Hindlimb muscle (tissue), 1 donor: ENCODE results near the gene NDUFC2. TPM values are rescaled to one million over a fixed set of nuclear protein-coding genes. Genes with fewer than 3 reads are reported as not detected.
"Not testable (repeated sequence)": the region's sequence is repeated elsewhere in the genome, so short reads cannot be mapped to it uniquely, and the experiment has no call there.

ENCODE experiments used
- DNase-seq: peaks from one replicate; pipeline ENCODE4 v3.0.0-alpha.2; 2013
- polyA plus RNA-seq: library from polyadenylated mRNA; unstranded; fragments of 120-200 nt; gene quantifications from one replicate; pipeline ENCODE4 v1.2.1, GENCODE V29; 2013; ENCODE audit not compliant: insufficient read length

Gene NDUFC2
- polyA plus RNA-seq, 1 donor = 156 TPM

DNA sequence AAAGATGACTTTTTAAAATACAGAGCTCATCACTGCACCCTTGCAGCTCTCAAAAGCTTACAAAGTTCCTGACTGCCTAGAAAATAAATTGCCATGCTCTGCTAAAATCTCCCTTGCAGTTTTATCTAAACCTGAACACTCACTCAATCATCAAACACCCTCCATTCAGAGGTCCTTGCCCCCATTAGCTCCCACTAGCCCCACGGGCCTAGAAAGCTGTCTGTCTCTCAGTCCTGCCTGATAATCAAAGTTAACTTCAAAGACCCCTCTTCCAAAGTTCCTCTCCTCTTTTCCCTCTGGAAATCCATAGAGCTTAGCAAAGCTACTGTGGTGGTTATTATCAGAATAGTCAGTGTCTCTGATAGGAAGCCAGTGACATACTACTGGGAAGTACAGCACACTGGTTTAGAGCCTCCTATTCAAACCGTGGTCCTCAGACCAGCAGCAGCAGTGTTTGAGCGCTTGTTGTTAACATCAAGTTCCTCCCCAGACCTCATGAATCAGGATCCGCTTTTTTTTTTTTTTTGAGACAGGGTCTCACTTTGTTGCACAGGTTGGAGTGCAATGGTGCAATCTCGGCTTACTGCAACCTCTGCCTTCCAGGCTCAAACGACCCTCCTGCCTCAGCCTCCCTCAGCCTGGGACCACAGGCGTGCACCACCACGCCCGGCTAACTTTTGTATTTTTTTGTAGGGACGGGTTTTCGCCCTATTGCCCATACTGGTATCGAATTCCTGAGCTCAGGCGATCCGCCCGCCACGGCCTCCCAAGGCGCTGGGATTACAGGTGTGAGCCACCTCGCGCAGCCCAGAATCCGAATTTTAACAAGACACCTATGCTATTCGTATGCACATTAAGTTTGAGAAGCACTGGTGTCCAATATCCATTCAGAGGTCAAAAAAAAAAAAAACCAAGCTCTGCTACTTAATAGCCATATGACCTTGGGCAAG lies 1.2 kb downstream of the NDUFC2 start:
- no peak for DNase-seq

- DNase-seq = not testable (repeated sequence)
Observed at GRCh38 chr11:78077592-78077991, 2.1 kb downstream of the NDUFC2 start.

- DNase-seq = no peak
Observed at GRCh38 chr11:78076733-78077403, 2.8 kb downstream of the NDUFC2 start.

GRCh38 chr11:78074756-78075155 lies 4.9 kb downstream of the NDUFC2 start:
- DNase-seq = no peak

- no peak for DNase-seq
Observed at GRCh38 chr11:78072455-78072854, 7.2 kb downstream of the NDUFC2 start.

GRCh38 chr11:78071717-78072116 lies 7.9 kb downstream of the NDUFC2 start:
- DNase-seq = no peak

DNA sequence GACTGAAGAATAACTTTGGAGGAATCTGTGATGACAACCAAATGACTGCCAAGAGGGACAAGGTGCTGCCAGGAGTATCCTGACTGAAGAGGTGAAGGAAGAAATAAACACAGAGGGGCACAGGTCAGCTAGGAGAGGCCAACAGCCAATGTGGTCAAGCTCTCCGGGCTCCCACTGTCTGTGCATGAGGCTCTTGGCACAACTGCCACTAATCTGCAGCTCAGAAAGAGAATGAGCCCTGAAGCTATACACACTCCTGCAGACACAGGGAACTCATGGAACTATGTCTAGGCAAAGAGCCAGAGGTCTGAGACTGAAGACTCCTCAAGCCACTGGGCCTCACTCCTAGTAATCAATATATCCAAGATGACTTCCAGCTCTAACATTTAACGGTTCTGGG lies 9.0 kb downstream of the NDUFC2 start:
- DNase-seq = no peak

GRCh38 chr11:78069465-78069864 lies 10.2 kb downstream of the NDUFC2 start:
- no peak for DNase-seq

- DNase-seq = no peak
Observed at GRCh38 chr11:78067704-78068103, 12.0 kb downstream of the NDUFC2 start.

GRCh38 chr11:78066471-78066870 lies 13.2 kb downstream of the NDUFC2 start:
- no peak for DNase-seq

- no peak for DNase-seq
Observed at GRCh38 chr11:78065203-78065602, 14.5 kb downstream of the NDUFC2 start.

GRCh38 chr11:78063440-78064181 lies 16.1 kb downstream of the NDUFC2 start, which contains the start of gene THRSP:
THRSP (plus strand) TSS chr11:78063861; CDS start chr11:78063882, 21 bp downstream.
- no peak for DNase-seq

GRCh38 chr11:78062671-78063070 lies 17.0 kb downstream of the NDUFC2 start:
- DNase-seq = no peak

GRCh38 chr11:78061921-78062311 lies 17.7 kb downstream of the NDUFC2 start:
- DNase-seq = no peak

DNA sequence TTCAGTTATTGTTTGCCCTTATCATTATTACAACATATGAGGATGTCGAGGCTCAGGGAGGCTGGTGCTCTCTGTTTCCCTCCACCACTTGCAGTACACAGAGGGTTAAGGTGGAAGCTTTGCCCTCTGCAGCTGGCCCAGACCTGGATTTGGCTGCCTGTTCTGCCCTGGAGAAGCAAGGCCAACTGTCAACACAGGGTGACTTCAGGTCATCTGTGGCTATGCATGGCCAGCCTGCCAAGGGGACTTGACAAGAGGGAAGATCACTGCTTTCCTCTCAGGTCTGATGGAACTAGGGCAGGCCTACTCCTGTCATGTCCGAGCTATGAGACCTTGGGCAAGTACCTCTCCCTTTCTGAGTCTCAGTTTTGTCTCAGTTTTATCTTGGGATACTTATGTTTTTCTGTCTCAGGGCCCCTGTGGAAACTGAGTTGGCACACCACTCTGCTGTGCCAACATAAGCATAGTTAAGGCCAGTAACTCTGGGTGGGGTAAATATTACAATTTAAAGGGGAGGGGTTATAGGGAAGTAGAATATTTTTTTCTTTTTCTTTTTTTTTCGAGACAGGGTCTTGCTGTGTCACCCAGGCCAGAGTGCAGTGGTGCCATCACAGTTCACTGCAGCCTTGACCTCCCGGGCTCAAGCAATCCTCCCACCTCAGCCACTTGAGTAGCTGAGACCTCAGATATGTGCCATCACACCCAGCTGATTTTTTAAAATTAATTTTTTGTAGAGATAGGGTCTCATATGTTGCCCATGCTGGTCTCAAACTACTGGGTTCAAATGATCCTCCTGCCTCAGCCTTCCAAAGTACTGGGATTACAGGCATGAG lies 18.4 kb downstream of the NDUFC2 start:
- DNase-seq = no peak

DNA sequence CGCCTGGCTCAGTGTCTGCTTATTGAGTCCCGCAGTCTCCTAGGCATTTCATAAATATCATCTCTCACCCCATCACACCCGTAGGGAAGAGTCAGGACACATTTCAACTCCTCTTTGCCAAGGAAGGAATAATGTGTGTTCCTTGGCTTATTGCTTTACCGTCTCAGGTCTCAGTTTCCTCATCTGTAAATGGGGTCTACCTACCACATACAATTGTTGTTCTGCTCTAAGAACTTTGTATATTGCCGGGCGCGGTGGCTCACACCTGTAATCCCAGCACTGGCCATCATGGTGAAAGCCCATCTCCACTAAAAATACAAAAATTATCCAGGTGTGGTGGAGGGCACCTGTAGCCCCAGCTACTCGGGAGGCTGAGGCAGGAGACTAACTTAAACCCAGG lies 19.1 kb downstream of the NDUFC2 start:
- no peak for DNase-seq

GRCh38 chr11:78059749-78060328 lies 19.8 kb downstream of the NDUFC2 start:
- DNase-seq = not testable (repeated sequence)

GRCh38 chr11:78057462-78058055 lies 22.1 kb downstream of the NDUFC2 start:
- no peak for DNase-seq

DNA sequence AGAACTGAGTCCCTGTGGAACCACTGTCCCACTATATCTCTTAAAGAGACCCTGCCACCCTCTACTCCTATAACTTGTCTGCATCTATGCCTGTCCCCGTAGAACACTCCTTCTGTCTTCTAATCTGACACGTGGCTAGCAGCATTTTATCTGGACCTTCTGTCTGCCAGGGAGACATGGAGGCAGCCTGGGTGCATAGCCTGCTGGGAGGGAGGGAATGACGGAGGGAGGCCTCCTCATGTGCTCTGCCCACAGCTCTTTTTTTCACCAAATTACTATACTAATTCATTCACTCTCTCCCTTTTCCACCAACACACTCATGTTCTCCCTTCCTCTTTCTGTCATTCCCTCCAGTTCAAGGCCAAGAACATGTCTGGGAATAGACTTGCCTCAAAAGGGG lies 23.6 kb downstream of the NDUFC2 start:
- no peak for DNase-seq

DNA sequence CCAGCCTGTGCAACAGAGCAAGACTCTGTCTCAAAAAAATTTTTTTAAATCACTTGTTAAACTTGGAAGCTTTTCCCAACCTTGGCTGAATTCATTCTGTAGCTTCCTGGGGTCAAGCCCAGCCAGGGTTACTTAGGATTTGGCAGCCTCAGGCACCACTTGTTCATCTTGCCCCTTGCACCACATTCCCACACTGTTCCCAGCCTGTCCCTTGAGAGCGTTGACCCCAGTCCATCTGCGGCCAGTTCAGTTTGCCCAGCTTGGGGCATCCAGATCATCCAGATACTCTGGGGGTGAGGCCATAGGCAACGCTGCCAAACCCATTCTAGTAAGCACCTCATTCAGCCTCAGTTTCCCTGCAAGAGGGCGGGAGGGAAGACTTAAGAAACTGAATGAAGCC lies 24.7 kb downstream of the NDUFC2 start:
- no peak for DNase-seq
